Posterior vena cava (tissue), 2 donors: ENCODE results near the gene UBE2J2. TPM values are rescaled to one million over a fixed set of nuclear protein-coding genes. Genes with fewer than 3 reads are reported as not detected.

Experiments used
- DNase-seq: peaks from one replicate; pipeline ENCODE4 v3.0.0-alpha.2; 2020; ENCODE audit warnings: low spot score
- intact Hi-C, 2 donors: fragments of 100-400 bp; cut with DNase I; formaldehyde crosslinking; loops; one replicate each; pipeline versions ENCODE4 v1.14.1 to v1.14.2; 2022 to 2023
- total RNA-seq, 2 donors: library from RNA; stranded (reverse); fragmentation: NEBNext Ultra II Directional; extraction: Animal tissue kit (Norgen Biotek cat#: 25700); gene quantifications; one replicate each; pipeline ENCODE4 v1.2.1, GENCODE V29; 2021
- donor health status: DM: yes; HTN: yes; CAD: no.
- donor health status: DM: yes; HTN: yes; CAD: no.

UBE2J2 gene
- total RNA-seq, 2 donors from 2014 or later: 29.0 to 32.0 TPM

GRCh38 chr1:1299686-1300351, 26.2 kb upstream of the UBE2J2 start:
- intact Hi-C loops: no loop called here
- no peak for DNase-seq

GRCh38 chr1:1298861-1299685, 25.4 kb upstream of the UBE2J2 start:
- intact Hi-C loops: no loop called here
- DNase-seq: no peak

- DNase-seq: no peak
- intact Hi-C loops: no loop called here
These were observed 24.3 kb upstream of the UBE2J2 start for GRCh38 chr1:1297802-1298424.

GRCh38 chr1:1296070-1297061, 22.7 kb upstream of the UBE2J2 start:
- DNase-seq: no peak
- intact Hi-C loops: no loop called here

GRCh38 chr1:1295154-1295923, 21.7 kb upstream of the UBE2J2 start:
- DNase-seq: no peak
- intact Hi-C loops: no loop called here

- DNase-seq: no peak
- intact Hi-C loops: loop anchor here in 1 of 2 donors (5.0 kb wide), 1 partner anchor 172 kb away; no protein-coding TSS in a partner anchor
These were observed 20.7 kb upstream of the UBE2J2 start for GRCh38 chr1:1294250-1294890.

- intact Hi-C loops: loop anchor here in 1 of 2 donors (5.0 kb wide), 1 partner anchor 171 kb away; no protein-coding TSS in a partner anchor
- no peak for DNase-seq
These were observed 19.9 kb upstream of the UBE2J2 start for GRCh38 chr1:1293263-1294249.

- intact Hi-C loops: loop anchor here in 1 of 2 donors (5.0 kb wide), 1 partner anchor 171 kb away; no protein-coding TSS in a partner anchor
- DNase-seq: no peak
These were observed 19.2 kb upstream of the UBE2J2 start for GRCh38 chr1:1292851-1293250.

GRCh38 chr1:1292442-1292779, 18.8 kb upstream of the UBE2J2 start:
- DNase-seq: no peak
- intact Hi-C loops: loop anchor here in 1 of 2 donors (5.0 kb wide), 1 partner anchor 170 kb away; no protein-coding TSS in a partner anchor

- DNase-seq: no peak
- intact Hi-C loops: loop anchor here in 1 of 2 donors (5.0 kb wide), 1 partner anchor 169 kb away; no protein-coding TSS in a partner anchor
These were observed 18.1 kb upstream of the UBE2J2 start for GRCh38 chr1:1291548-1292441.

- intact Hi-C loops: loop anchor here in 1 of 2 donors (5.0 kb wide), 1 partner anchor 169 kb away; no protein-coding TSS in a partner anchor
- DNase-seq: no peak
These were observed 17.4 kb upstream of the UBE2J2 start for GRCh38 chr1:1291023-1291528.

GRCh38 chr1:1290238-1290731, 16.6 kb upstream of the UBE2J2 start:
- no peak for DNase-seq
- intact Hi-C loops: loop anchor here (1.0 to 5.0 kb wide), 2 partner anchors 167 to 168 kb away; no protein-coding TSS in a partner anchor

- DNase-seq: no peak
- intact Hi-C loops: loop anchor here in 1 of 2 donors (2.0 kb wide), 1 partner anchor 65 kb away; no protein-coding TSS in a partner anchor
These were observed 13.8 kb upstream of the UBE2J2 start for GRCh38 chr1:1287288-1288110.
